ENCODE data around the gene RTN4R. TPM values are rescaled to one million over a fixed set of nuclear protein-coding genes. Genes with fewer than 3 reads are reported as not detected.

Gene RTN4R
- total and polyA plus RNA-seq, 2 of the 13 experiments (the other 11 are each of a cell fraction or from before 2014, with no cell fraction given) = 0.22 to 0.77 TPM

DNA sequence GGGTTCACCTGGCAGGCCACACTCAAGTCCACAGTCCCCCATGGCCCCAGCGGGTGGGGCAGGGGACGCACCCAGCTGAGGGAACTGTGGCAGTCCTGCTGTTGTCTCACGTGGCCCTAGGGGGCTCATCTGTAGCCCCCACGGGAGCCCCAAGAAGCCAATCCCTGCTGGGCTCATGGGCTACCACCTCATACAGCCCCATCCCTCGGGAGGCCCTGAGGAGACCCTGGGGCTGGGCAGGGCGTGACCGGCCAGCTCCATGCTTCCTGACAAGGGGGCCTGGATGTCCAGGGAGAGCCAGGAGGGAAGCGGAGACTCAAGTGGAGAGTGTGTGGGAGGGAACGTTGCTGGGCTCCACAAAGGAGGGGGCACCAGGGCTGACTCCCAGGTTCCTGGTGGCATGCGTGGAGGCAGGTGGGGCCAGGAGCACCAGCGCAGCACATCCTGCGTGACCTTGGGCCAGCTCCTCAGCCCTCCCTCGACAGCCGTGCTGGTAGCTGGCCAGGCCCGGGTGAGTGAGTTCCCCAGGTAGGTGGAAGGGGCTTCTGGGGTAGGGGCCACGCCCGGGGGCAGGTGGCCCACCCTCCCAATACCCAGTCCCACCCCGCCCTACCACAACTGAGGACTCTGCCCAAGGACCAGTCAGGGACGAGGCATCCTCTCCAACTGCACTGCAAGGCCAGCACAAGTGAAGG lies 7.9 kb downstream of the RTN4R start (continued):
- TF ChIP-seq, protein P1, sequence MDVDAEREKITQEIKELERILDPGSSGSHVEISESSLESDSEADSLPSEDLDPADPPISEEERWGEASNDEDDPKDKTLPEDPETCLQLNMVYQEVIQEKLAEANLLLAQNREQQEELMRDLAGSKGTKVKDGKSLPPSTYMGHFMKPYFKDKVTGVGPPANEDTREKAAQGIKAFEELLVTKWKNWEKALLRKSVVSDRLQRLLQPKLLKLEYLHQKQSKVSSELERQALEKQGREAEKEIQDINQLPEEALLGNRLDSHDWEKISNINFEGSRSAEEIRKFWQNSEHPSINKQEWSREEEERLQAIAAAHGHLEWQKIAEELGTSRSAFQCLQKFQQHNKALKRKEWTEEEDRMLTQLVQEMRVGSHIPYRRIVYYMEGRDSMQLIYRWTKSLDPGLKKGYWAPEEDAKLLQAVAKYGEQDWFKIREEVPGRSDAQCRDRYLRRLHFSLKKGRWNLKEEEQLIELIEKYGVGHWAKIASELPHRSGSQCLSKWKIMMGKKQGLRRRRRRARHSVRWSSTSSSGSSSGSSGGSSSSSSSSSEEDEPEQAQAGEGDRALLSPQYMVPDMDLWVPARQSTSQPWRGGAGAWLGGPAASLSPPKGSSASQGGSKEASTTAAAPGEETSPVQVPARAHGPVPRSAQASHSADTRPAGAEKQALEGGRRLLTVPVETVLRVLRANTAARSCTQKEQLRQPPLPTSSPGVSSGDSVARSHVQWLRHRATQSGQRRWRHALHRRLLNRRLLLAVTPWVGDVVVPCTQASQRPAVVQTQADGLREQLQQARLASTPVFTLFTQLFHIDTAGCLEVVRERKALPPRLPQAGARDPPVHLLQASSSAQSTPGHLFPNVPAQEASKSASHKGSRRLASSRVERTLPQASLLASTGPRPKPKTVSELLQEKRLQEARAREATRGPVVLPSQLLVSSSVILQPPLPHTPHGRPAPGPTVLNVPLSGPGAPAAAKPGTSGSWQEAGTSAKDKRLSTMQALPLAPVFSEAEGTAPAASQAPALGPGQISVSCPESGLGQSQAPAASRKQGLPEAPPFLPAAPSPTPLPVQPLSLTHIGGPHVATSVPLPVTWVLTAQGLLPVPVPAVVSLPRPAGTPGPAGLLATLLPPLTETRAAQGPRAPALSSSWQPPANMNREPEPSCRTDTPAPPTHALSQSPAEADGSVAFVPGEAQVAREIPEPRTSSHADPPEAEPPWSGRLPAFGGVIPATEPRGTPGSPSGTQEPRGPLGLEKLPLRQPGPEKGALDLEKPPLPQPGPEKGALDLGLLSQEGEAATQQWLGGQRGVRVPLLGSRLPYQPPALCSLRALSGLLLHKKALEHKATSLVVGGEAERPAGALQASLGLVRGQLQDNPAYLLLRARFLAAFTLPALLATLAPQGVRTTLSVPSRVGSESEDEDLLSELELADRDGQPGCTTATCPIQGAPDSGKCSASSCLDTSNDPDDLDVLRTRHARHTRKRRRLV (CRISPR knock-in tag; IDR thresholded peaks at IDR 0.05) = no peak
- no peak for TF ChIP-seq ATF4 (CRISPR knock-in tag; IDR thresholded peaks at IDR 0.05)
- TF ChIP-seq FOXC1 (CRISPR knock-in tag; IDR thresholded peaks at IDR 0.05; ENCODE audit: borderline replicate concordance) = no peak
- TF ChIP-seq ZNF260 (CRISPR knock-in tag; IDR thresholded peaks at IDR 0.05; ENCODE audit: borderline replicate concordance, low read depth) = no peak
- no peak for TF ChIP-seq SMAD9 (CRISPR knock-in tag; IDR thresholded peaks at IDR 0.05)
- TF ChIP-seq ARID2 (CRISPR knock-in tag; IDR thresholded peaks at IDR 0.05; ENCODE audit: borderline replicate concordance) = no peak
- TF ChIP-seq ZNF670 (CRISPR knock-in tag; IDR thresholded peaks at IDR 0.05; ENCODE audit: borderline replicate concordance) = no peak

Data from HepG2 (cell line).